ENCODE measurements around the gene DMRT1. TPM values are rescaled to one million over a fixed set of nuclear protein-coding genes. Genes with fewer than 3 reads are reported as not detected.
"Not testable (repeated sequence)": the region's sequence is repeated elsewhere in the genome, so short reads cannot be mapped to it uniquely, and the experiment has no call there.

The DMRT1 gene
- total RNA-seq, 1 donor from 2014 or later: not detected

DNA sequence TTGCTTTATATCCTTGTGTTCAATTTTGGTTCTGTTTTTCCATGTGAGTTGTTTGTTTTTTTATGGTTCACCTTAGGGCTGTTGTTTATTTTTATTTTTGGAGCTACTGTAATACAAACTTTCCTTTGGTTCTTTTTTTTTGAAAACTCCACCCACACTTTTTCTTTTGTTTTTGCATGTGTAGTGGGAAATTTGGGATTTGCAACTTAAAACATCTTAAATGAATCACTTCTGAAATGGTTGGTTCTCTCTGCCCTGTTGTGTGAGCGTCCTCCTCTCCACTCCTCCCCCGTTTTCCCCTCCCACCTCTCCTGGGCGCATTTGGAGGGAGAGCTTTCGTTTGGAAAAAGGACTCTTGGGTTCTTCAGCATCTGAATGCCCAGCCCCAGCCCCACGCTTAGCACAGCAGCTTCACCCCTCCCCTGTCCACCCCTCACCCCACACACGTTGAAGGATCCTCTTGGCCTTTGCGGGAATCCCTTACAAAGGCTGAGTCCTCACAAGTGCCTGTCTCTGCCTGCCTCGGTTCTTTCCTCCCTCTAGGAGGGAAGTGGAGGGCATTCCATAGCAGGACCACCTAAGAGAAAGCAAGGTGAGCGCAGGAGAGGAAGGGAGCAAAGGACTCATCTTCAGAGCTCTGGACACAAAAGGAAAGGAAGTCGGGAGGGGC lies 67.2 kb downstream of the DMRT1 start:
- Mint-ChIP-seq H3K36me3 (ENCODE audit: low read depth) (no peaks in the 10 kb centered on the region), H3K27ac (ENCODE audit: unreplicated experiment) (no peak overlapping the region), H3K4me3 (ENCODE audit: unreplicated experiment) (no peak overlapping the region), H3K9me3 (ENCODE audit: low read depth) (no peaks in the 10 kb centered on the region), H3K4me1 (ENCODE audit: low read depth) (no peaks in the 10 kb centered on the region), H3K27me3 (ENCODE audit: low read depth) (peaks cover 40% of the 10 kb centered on the region)
- DNase-seq (ENCODE audit: low spot score): no peak
- TF ChIP-seq, protein P1, sequence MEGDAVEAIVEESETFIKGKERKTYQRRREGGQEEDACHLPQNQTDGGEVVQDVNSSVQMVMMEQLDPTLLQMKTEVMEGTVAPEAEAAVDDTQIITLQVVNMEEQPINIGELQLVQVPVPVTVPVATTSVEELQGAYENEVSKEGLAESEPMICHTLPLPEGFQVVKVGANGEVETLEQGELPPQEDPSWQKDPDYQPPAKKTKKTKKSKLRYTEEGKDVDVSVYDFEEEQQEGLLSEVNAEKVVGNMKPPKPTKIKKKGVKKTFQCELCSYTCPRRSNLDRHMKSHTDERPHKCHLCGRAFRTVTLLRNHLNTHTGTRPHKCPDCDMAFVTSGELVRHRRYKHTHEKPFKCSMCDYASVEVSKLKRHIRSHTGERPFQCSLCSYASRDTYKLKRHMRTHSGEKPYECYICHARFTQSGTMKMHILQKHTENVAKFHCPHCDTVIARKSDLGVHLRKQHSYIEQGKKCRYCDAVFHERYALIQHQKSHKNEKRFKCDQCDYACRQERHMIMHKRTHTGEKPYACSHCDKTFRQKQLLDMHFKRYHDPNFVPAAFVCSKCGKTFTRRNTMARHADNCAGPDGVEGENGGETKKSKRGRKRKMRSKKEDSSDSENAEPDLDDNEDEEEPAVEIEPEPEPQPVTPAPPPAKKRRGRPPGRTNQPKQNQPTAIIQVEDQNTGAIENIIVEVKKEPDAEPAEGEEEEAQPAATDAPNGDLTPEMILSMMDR (IDR thresholded peaks at IDR 0.05): no peak

DNA sequence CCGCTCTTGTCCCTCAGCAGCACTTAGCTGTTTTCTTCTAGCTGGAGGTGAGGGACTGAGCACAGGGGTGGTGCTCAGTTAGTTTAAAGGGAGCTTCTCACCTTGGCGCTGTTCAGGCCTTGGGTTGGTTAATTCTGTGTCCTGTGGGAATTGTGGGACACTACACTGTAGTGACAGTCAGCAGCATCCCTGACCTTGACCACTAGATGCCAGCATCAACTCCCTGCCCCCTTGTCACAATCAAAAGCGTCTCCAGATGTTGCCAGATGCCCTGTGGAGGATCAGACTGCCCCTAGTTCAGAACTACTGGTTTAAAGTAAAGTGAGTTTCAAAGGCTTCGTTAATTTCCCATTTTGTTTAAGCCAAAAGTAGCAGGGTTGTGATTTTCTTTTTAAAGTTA lies 69.5 kb downstream of the DMRT1 start:
- Mint-ChIP-seq H3K36me3 (ENCODE audit: low read depth) (no peaks in the 10 kb centered on the region), H3K27me3 (ENCODE audit: low read depth) (peaks cover 30% of the 10 kb centered on the region), H3K9me3 (ENCODE audit: low read depth) (no peaks in the 10 kb centered on the region), H3K27ac (ENCODE audit: unreplicated experiment) (no peak overlapping the region), H3K4me1 (ENCODE audit: low read depth) (no peaks in the 10 kb centered on the region), H3K4me3 (ENCODE audit: unreplicated experiment) (no peak overlapping the region)
- DNase-seq (ENCODE audit: low spot score): no peak
- TF ChIP-seq, protein P1 (IDR thresholded peaks at IDR 0.05): no peak

DNA sequence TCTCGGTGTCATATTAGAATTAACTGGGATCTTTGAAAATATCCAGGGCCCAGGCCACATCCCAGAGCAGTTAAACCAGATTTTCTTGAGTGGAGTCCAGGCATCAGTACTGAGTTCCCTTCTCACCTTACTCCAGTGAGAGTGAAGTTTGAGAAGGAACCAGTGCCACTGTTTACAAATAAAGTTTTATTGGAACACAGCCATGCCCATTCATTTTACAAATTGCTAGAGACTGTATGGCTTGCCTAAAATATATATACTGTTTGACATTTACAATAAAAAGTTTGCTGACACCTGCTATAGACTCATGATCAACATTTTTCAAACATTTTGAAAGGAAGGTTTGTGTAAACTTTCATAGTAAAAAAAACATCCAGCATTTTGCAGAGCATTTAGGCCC lies 71.3 kb downstream of the DMRT1 start:
- no peak overlapping the region for H3K4me3 Mint-ChIP-seq (ENCODE audit: unreplicated experiment)
- H3K9me3 Mint-ChIP-seq (ENCODE audit: low read depth): no peaks in the 10 kb centered on the region
- TF ChIP-seq, protein P1 (IDR thresholded peaks at IDR 0.05): no peak
- H3K27me3 Mint-ChIP-seq (ENCODE audit: low read depth): peaks cover 21% of the 10 kb centered on the region
- H3K36me3 Mint-ChIP-seq (ENCODE audit: low read depth): no peaks in the 10 kb centered on the region
- H3K27ac Mint-ChIP-seq (ENCODE audit: unreplicated experiment): no peak overlapping the region
- DNase-seq (ENCODE audit: low spot score): no peak
- no peaks in the 10 kb centered on the region for H3K4me1 Mint-ChIP-seq (ENCODE audit: low read depth)

DNA sequence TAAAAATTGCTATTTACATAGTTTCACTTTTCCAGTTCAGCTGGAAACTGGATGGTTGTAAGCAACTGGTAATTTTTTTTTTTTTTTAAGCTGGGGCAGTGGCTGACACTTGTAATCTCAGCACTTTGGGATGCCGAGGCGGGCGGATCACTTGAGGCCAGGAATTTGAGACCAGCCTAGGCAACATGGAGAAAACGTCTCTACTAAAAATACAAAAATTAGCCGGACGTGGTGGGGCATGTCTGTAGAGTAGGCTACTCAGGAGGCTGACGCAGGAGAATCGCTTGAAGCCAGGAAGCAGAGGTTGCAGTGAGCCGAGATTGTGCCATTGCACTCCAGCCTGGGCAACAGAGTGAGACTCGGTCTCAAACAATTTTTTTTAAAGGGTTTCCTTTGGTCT lies 72.0 kb downstream of the DMRT1 start:
- peaks cover 16% of the 10 kb centered on the region for H3K27me3 Mint-ChIP-seq (ENCODE audit: low read depth)
- H3K4me3 Mint-ChIP-seq (ENCODE audit: unreplicated experiment): not testable (repeated sequence)

DNA sequence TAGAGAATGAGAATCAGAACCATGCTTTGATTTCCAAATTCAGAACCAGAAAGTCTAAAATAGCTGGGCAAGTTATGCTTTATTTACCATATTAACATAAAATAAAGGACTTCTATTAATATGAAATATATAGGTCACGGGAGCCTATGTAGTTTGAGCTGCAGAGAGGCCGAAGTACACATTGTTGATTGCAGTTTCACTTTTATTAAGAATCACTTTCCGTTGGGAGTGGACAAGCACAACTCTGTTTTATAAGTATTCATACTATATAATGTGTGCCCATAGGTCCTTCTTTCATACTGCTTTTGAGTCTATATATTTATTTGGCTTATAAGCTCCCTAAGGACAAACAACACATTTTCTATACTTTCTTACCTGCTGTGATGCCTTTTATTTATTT lies 76.2 kb downstream of the DMRT1 start:
- TF ChIP-seq, protein P1 (IDR thresholded peaks at IDR 0.05): no peak
- Mint-ChIP-seq H3K4me1 (ENCODE audit: low read depth) (no peaks in the 10 kb centered on the region), H3K36me3 (ENCODE audit: low read depth) (no peaks in the 10 kb centered on the region)

More for the DNA sequence above, 72.0 kb downstream of the DMRT1 start:
- not testable (repeated sequence) for H3K27ac Mint-ChIP-seq (ENCODE audit: unreplicated experiment); H3K36me3 Mint-ChIP-seq (ENCODE audit: low read depth); H3K4me1 Mint-ChIP-seq (ENCODE audit: low read depth); DNase-seq (ENCODE audit: low spot score); H3K9me3 Mint-ChIP-seq (ENCODE audit: low read depth)

DNA sequence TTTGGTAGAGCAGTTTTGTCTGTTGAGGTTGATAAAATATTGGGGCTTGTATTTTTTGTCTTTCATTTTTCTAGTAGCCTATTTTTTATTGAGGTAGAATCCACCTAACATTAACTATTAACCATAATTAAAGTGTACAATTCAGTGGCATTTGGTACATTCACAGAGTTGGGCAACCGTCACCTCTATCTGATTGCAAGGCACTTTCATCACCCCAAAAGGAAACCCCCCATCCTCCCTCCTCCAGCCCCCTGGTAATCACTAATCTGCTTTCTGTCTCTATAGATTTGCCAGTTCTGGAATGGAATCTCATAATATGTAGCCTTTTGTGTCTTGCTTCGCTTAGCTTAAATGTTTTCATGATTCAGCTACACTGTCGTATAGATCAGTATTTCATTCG lies 79.4 kb downstream of the DMRT1 start:
- H3K4me3 Mint-ChIP-seq (ENCODE audit: unreplicated experiment): no peak overlapping the region
- H3K36me3 Mint-ChIP-seq (ENCODE audit: low read depth): no peaks in the 10 kb centered on the region
- DNase-seq (ENCODE audit: low spot score): no peak
- TF ChIP-seq, protein P1 (IDR thresholded peaks at IDR 0.05): no peak
- no peaks in the 10 kb centered on the region for H3K9me3 Mint-ChIP-seq (ENCODE audit: low read depth)
- peaks cover 8% of the 10 kb centered on the region for H3K27me3 Mint-ChIP-seq (ENCODE audit: low read depth)
- H3K4me1 Mint-ChIP-seq (ENCODE audit: low read depth): no peaks in the 10 kb centered on the region
- H3K27ac Mint-ChIP-seq (ENCODE audit: unreplicated experiment): no peak overlapping the region

More for the DNA sequence above, 76.2 kb downstream of the DMRT1 start:
- peaks cover 5% of the 10 kb centered on the region for H3K27me3 Mint-ChIP-seq (ENCODE audit: low read depth)
- H3K27ac Mint-ChIP-seq (ENCODE audit: unreplicated experiment): no peak overlapping the region
- H3K4me3 Mint-ChIP-seq (ENCODE audit: unreplicated experiment): no peak overlapping the region
- no peak for DNase-seq (ENCODE audit: low spot score)
- H3K9me3 Mint-ChIP-seq (ENCODE audit: low read depth): no peaks in the 10 kb centered on the region
